Measurements from ENCODE around the gene RABL2B. TPM values are rescaled to one million over a fixed set of nuclear protein-coding genes. Genes with fewer than 3 reads are reported as not detected.

The RABL2B gene
- total and polyA plus RNA-seq, 3 experiments from 2014 or later: 28.9 to 36.2 (median 35.6) TPM

GRCh38 chr22:50722716-50723428 lies 60.6 kb downstream of the RABL2B start:
- no peaks in the 10 kb centered on the region for H3K36me3 Mint-ChIP-seq
- H3K27ac Mint-ChIP-seq: peak overlapping the region in 1 of 8 donors; percentile 87
- no peaks in the 10 kb centered on the region for H3K9me3 Mint-ChIP-seq
- ChIA-PET POLR2A (no interaction called here), CTCF (no interaction called here)
- peaks cover 5 to 6% of the 10 kb centered on the region in 2 donors for H3K27me3 Mint-ChIP-seq
- H3K36me3 ChIP-seq (ENCODE audit: insufficient read depth, low read length): no peaks in the 10 kb centered on the region
- no peaks in the 10 kb centered on the region for H3K9me3 ChIP-seq (ENCODE audit: low read length)
- no peaks in the 10 kb centered on the region for H3K4me1 ChIP-seq (ENCODE audit: insufficient read depth, low read length)
- H3K4me3 Mint-ChIP-seq: no peak overlapping the region
- H3K27me3 ChIP-seq (ENCODE audit: insufficient read depth, low read length, poor library complexity, severe bottlenecking): no peaks in the 10 kb centered on the region
- no peak overlapping the region for H3K4me3 ChIP-seq (ENCODE audit: low read length)
- H3K4me1 Mint-ChIP-seq: no peaks in the 10 kb centered on the region
- H3K27ac ChIP-seq (ENCODE audit: low read depth, low read length): no peak overlapping the region
- DNase-seq: no peak

- POLR2A ChIA-PET: no interaction called here
- Histone ChIP-seq H3K4me1 (ENCODE audit: insufficient read depth, low read length) (no peaks in the 10 kb centered on the region), H3K36me3 (ENCODE audit: insufficient read depth, low read length) (no peaks in the 10 kb centered on the region), H3K27me3 (ENCODE audit: insufficient read depth, low read length, poor library complexity, severe bottlenecking) (no peaks in the 10 kb centered on the region), H3K9me3 (ENCODE audit: low read length) (no peaks in the 10 kb centered on the region), H3K27ac (ENCODE audit: low read depth, low read length) (no peak overlapping the region), H3K4me3 (ENCODE audit: low read length) (no peak overlapping the region)
- no peak for DNase-seq
- no peaks in the 10 kb centered on the region for H3K9me3 Mint-ChIP-seq
- no peak overlapping the region for H3K4me3 Mint-ChIP-seq
- H3K4me1 Mint-ChIP-seq: no peaks in the 10 kb centered on the region
- no peak overlapping the region for H3K27ac Mint-ChIP-seq
- CTCF ChIA-PET: no interaction called here
- no peaks in the 10 kb centered on the region for H3K36me3 Mint-ChIP-seq
- peaks cover 0 to 4% of the 10 kb centered on the region in 2 donors for H3K27me3 Mint-ChIP-seq
Observed at GRCh38 chr22:50722048-50722701, 61.3 kb downstream of the RABL2B start.

- H3K4me1 ChIP-seq (ENCODE audit: insufficient read depth, low read length): no peaks in the 10 kb centered on the region
- H3K4me3 Mint-ChIP-seq: no peak overlapping the region
- peaks cover 4% of the 10 kb centered on the region in 2 donors for H3K27me3 Mint-ChIP-seq
- no peaks in the 10 kb centered on the region for H3K36me3 Mint-ChIP-seq
- H3K4me3 ChIP-seq (ENCODE audit: low read length): no peak overlapping the region
- DNase-seq: no peak
- H3K36me3 ChIP-seq (ENCODE audit: insufficient read depth, low read length): no peaks in the 10 kb centered on the region
- no peak overlapping the region for H3K27ac ChIP-seq (ENCODE audit: low read depth, low read length)
- H3K27ac Mint-ChIP-seq: no peak overlapping the region
- POLR2A ChIA-PET: no interaction called here
- no peaks in the 10 kb centered on the region for H3K9me3 ChIP-seq (ENCODE audit: low read length)
- H3K4me1 Mint-ChIP-seq: no peaks in the 10 kb centered on the region
- H3K27me3 ChIP-seq (ENCODE audit: insufficient read depth, low read length, poor library complexity, severe bottlenecking): no peaks in the 10 kb centered on the region
- CTCF ChIA-PET: no interaction called here
- no peaks in the 10 kb centered on the region for H3K9me3 Mint-ChIP-seq
Observed at GRCh38 chr22:50721257-50721844, 62.1 kb downstream of the RABL2B start.

- Histone ChIP-seq H3K4me1 (ENCODE audit: insufficient read depth, low read length) (no peaks in the 10 kb centered on the region), H3K9me3 (ENCODE audit: low read length) (no peaks in the 10 kb centered on the region), H3K27me3 (ENCODE audit: insufficient read depth, low read length, poor library complexity, severe bottlenecking) (no peaks in the 10 kb centered on the region), H3K4me3 (ENCODE audit: low read length) (no peak overlapping the region), H3K36me3 (ENCODE audit: insufficient read depth, low read length) (no peaks in the 10 kb centered on the region), H3K27ac (ENCODE audit: low read depth, low read length) (no peak overlapping the region)
- Mint-ChIP-seq H3K27ac (no peak overlapping the region), H3K36me3 (no peaks in the 10 kb centered on the region), H3K4me1 (no peaks in the 10 kb centered on the region), H3K9me3 (no peaks in the 10 kb centered on the region), H3K4me3 (no peak overlapping the region), H3K27me3 (peaks cover 4 to 7% of the 10 kb centered on the region in 2 donors)
- DNase-seq: no peak
- ChIA-PET CTCF (no interaction called here), POLR2A (no interaction called here)
Observed at GRCh38 chr22:50720301-50721256, 62.9 kb downstream of the RABL2B start.

GRCh38 chr22:50719814-50720300 lies 63.6 kb downstream of the RABL2B start:
- H3K36me3 Mint-ChIP-seq: no peaks in the 10 kb centered on the region
- Histone ChIP-seq H3K27ac (ENCODE audit: low read depth, low read length) (no peak overlapping the region), H3K4me1 (ENCODE audit: insufficient read depth, low read length) (no peaks in the 10 kb centered on the region), H3K9me3 (ENCODE audit: low read length) (no peaks in the 10 kb centered on the region), H3K4me3 (ENCODE audit: low read length) (no peak overlapping the region), H3K36me3 (ENCODE audit: insufficient read depth, low read length) (no peaks in the 10 kb centered on the region), H3K27me3 (ENCODE audit: insufficient read depth, low read length, poor library complexity, severe bottlenecking) (no peaks in the 10 kb centered on the region)
- ChIA-PET POLR2A (no interaction called here), CTCF (no interaction called here)
- no peaks in the 10 kb centered on the region for H3K9me3 Mint-ChIP-seq
- H3K4me3 Mint-ChIP-seq: no peak overlapping the region
- no peak overlapping the region for H3K27ac Mint-ChIP-seq
- DNase-seq: no peak
- peaks cover 4 to 7% of the 10 kb centered on the region in 2 donors for H3K27me3 Mint-ChIP-seq
- H3K4me1 Mint-ChIP-seq: no peaks in the 10 kb centered on the region

- Mint-ChIP-seq H3K36me3 (no peaks in the 10 kb centered on the region), H3K9me3 (no peaks in the 10 kb centered on the region), H3K27ac (no peak overlapping the region), H3K4me1 (no peaks in the 10 kb centered on the region), H3K27me3 (peaks cover 4 to 7% of the 10 kb centered on the region in 2 donors), H3K4me3 (no peak overlapping the region)
- Histone ChIP-seq H3K4me3 (ENCODE audit: low read length) (no peak overlapping the region), H3K27me3 (ENCODE audit: insufficient read depth, low read length, poor library complexity, severe bottlenecking) (no peaks in the 10 kb centered on the region), H3K9me3 (ENCODE audit: low read length) (no peaks in the 10 kb centered on the region), H3K27ac (ENCODE audit: low read depth, low read length) (no peak overlapping the region), H3K4me1 (ENCODE audit: insufficient read depth, low read length) (no peaks in the 10 kb centered on the region), H3K36me3 (ENCODE audit: insufficient read depth, low read length) (no peaks in the 10 kb centered on the region)
- CTCF ChIA-PET: no interaction called here
- no peak for DNase-seq
- POLR2A ChIA-PET: no interaction called here
Observed at GRCh38 chr22:50718352-50718709, 65.1 kb downstream of the RABL2B start.

GRCh38 chr22:50717709-50718351 lies 65.6 kb downstream of the RABL2B start:
- Histone ChIP-seq H3K36me3 (ENCODE audit: insufficient read depth, low read length) (no peaks in the 10 kb centered on the region), H3K4me3 (ENCODE audit: low read length) (no peak overlapping the region), H3K9me3 (ENCODE audit: low read length) (no peaks in the 10 kb centered on the region), H3K27ac (ENCODE audit: low read depth, low read length) (no peak overlapping the region), H3K27me3 (ENCODE audit: insufficient read depth, low read length, poor library complexity, severe bottlenecking) (no peaks in the 10 kb centered on the region), H3K4me1 (ENCODE audit: insufficient read depth, low read length) (no peaks in the 10 kb centered on the region)
- ChIA-PET CTCF (no interaction called here), POLR2A (no interaction called here)
- DNase-seq: no peak
- Mint-ChIP-seq H3K27me3 (peaks cover 4 to 7% of the 10 kb centered on the region in 2 donors), H3K9me3 (no peaks in the 10 kb centered on the region), H3K27ac (no peak overlapping the region), H3K36me3 (no peaks in the 10 kb centered on the region), H3K4me3 (no peak overlapping the region), H3K4me1 (no peaks in the 10 kb centered on the region)
